ENCODE data around the gene OR6P1. TPM values are rescaled to one million over a fixed set of nuclear protein-coding genes. Genes with fewer than 3 reads are reported as not detected.

Gene OR6P1
- total RNA-seq, 4 donors from 2014 or later, result not detected

GRCh38 chr1:158554352-158554751 lies 16.0 kb downstream of the OR6P1 start, which contains the start of gene OR6Y1:
TSS of gene OR6Y1 (minus strand) at chr1:158554405. CDS start at chr1:158548105, 6,300 bp downstream.
- no peak for TF ChIP-seq CTCF (IDR thresholded peaks at IDR 0.05; ENCODE audit: low read depth)

- TF ChIP-seq CTCF (IDR thresholded peaks at IDR 0.05; ENCODE audit: low read depth), result no peak
These were observed 18.1 kb downstream of the OR6P1 start for GRCh38 chr1:158552296-158552695.

- TF ChIP-seq CTCF (IDR thresholded peaks at IDR 0.05; ENCODE audit: low read depth), result no peak
These were observed 22.8 kb downstream of the OR6P1 start for GRCh38 chr1:158547533-158547932.

- TF ChIP-seq CTCF (IDR thresholded peaks at IDR 0.05; ENCODE audit: low read depth), result no peak
These were observed 32.8 kb downstream of the OR6P1 start for GRCh38 chr1:158537609-158538008.

DNA sequence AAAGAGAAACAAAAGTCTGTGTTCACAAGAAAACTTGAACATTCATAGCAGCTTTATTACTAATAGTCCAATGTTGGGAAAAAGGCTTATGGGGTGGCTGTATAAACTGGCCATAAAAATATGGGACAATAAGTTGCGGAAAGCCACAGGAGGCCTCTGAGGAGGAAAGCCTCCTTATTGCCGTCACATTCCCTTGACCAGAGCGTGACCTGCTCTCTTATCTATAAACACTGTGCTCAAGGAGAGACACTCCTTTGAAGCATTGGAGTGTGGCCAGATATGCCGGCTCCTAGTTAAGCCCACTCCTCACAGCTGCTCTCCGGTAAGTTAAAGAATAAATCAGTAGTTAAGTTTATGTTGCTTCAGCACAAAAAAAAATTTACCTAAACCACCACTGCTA lies 35.9 kb downstream of the OR6P1 start:
- TF ChIP-seq CTCF (IDR thresholded peaks at IDR 0.05; ENCODE audit: low read depth), result no peak

DNA sequence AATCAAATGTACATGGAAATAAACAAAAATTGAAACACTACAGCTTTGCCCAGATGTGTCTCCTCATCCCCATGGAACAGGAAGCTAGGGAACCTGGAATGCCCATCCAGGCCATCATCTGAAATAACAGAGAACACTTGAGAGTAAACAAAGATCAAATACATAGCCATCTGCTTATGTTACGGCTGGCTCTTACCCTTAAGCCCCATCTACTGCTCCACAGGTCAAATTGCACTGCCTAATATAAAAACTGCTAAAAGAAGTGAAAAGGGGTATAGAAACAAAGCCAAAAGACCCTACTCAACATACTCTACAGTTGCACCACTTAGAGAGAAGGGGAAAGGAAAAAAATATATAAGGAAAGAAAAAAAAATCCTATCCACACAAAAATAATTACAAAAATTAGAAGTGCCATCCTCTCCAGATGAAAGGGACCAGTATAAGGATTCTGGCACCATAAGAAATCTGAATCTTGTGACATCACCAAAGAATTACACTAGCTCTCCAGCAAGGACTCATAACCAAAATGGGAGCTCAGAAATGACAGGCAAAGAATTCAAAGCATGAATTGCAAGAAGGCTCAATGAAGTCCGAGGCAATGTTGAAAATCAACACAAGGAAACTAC lies 43.1 kb downstream of the OR6P1 start:
- TF ChIP-seq CTCF (IDR thresholded peaks at IDR 0.05; ENCODE audit: low read depth), result no peak

GRCh38 chr1:158521666-158522058 lies 48.7 kb downstream of the OR6P1 start:
- TF ChIP-seq CTCF (IDR thresholded peaks at IDR 0.05; ENCODE audit: low read depth), result no peak
